Panc1 (cell line): ENCODE measurements around the gene MEIOSIN. TPM values are rescaled to one million over a fixed set of nuclear protein-coding genes. Genes with fewer than 3 reads are reported as not detected.

ENCODE experiments used
- ATAC-seq: fragments of 200-7000 bp; cut with Tn5 transposase; 2 replicates; pipeline ENCODE4 v1.9.1; 2020; ENCODE audit warnings: mild to moderate bottlenecking, moderate library complexity
- BruUV-seq: library from RNA; stranded (reverse); fragments of 400-500 nt; replicated peaks from 2 replicates; lab custom pipeline; 2021; lab: Mats Ljungman, UMichigan
- CTCF ChIA-PET: fragments of 300-600 bp; sonication (Branson Sonifier 250); formaldehyde crosslinking; loops from one replicate; lab custom pipeline; 2022; ENCODE audit warnings: antibody characterized with exemption; lab: Charles Lee
- POLR2A ChIA-PET: fragments of 300-600 bp; sonication (Branson Sonifier 250); formaldehyde crosslinking; loops from one replicate; lab custom pipeline; 2022; ENCODE audit warnings: antibody characterized with exemption; lab: Charles Lee
- DNase-seq: peaks from one replicate; pipeline ENCODE4 v3.0.0-alpha.2; 2010; ENCODE audit warnings: low read depth, low spot score
- H3K27ac ChIP-seq: 2 replicates; pipeline ENCODE4 v1.5.1; 2011; ENCODE audit warnings: mild to moderate bottlenecking, low read length, inconsistent platforms
- H3K27me3 ChIP-seq: fragments of 200-500 bp; sonication (Bioruptor generic); 2 replicates; pipeline ENCODE4 v1.6.0; 2014; ENCODE audit warnings: low read length, inconsistent platforms; ENCODE audit not compliant: control insufficient read depth, insufficient read depth
- H3K36me3 ChIP-seq: fragments of 200-500 bp; sonication (Bioruptor generic); 2 replicates; pipeline ENCODE4 v1.5.1; 2014; ENCODE audit warnings: inconsistent platforms, mild to moderate bottlenecking, low read length, moderate library complexity; ENCODE audit not compliant: control insufficient read depth, insufficient read depth
- H3K4me1 ChIP-seq: 2 replicates; pipeline ENCODE4 v1.5.1; 2011; ENCODE audit warnings: inconsistent platforms, mild to moderate bottlenecking, low read length, moderate library complexity; ENCODE audit not compliant: control insufficient read depth, insufficient read depth
- H3K4me3 ChIP-seq, 2 experiments: 2 replicates each; pipeline ENCODE4 v1.5.1; 2011 to 2012; ENCODE audit warnings: low read depth in 2 of 2, low read length in 2 of 2, mild to moderate bottlenecking in 2 of 2, inconsistent platforms in 1 of 2, moderate library complexity in 1 of 2
- H3K9me3 ChIP-seq: fragments of 200-500 bp; sonication (Bioruptor generic); 2 replicates; pipeline ENCODE4 v1.5.1; 2014; ENCODE audit warnings: low read depth, mild to moderate bottlenecking, inconsistent platforms, low read length, moderate library complexity; ENCODE audit not compliant: control insufficient read depth, insufficient read depth
- CTCF ChIP-seq: fragments of 450-650 bp; IDR thresholded peaks from 2 replicates; pipeline ENCODE4 v1.5.1; 2017; ENCODE audit warnings: mild to moderate bottlenecking
- POLR2AphosphoS5 ChIP-seq: IDR thresholded peaks from 2 replicates; pipeline ENCODE4 v1.6.1; 2012; ENCODE audit warnings: mild to moderate bottlenecking, low read depth, low read length, moderate library complexity
- REST ChIP-seq, 2 experiments: IDR thresholded peaks; 2 replicates each; pipeline ENCODE4 v1.6.1; 2011 to 2012; ENCODE audit warnings: low read depth in 2 of 2, control low read depth in 1 of 2, low read length in 1 of 2, mild to moderate bottlenecking in 1 of 2, moderate library complexity in 1 of 2; ENCODE audit not compliant: insufficient read depth in 1 of 2
- SIN3A ChIP-seq: IDR thresholded peaks from 2 replicates; pipeline ENCODE4 v1.6.1; 2012; ENCODE audit warnings: low read depth, mild to moderate bottlenecking, low read length, moderate library complexity, borderline replicate concordance; ENCODE audit not compliant: insufficient read depth
- TCF7L2 ChIP-seq: IDR thresholded peaks from 2 replicates; pipeline ENCODE4 v1.6.1; 2011; ENCODE audit warnings: mild to moderate bottlenecking, low read depth, low read length, inconsistent platforms
- in situ Hi-C: cut with HindIII; loops from 2 replicates; pipeline ENCODE4 v1.10.0; 2016; ENCODE audit warnings: low sequenced_read_pairs, low pct_unique_long_range_greater_than_20kb
- intact Hi-C: fragments of 100-400 bp; cut with micrococcal nuclease; formaldehyde crosslinking; loops from one replicate; pipeline ENCODE4 v1.10.0; 2022; ENCODE audit not compliant: unreplicated experiment
- total RNA-seq: library from RNA; stranded (reverse); gene quantifications from one replicate; pipeline ENCODE4 v1.2.1, GENCODE V29; 2021; ENCODE audit not compliant: unreplicated experiment

Gene MEIOSIN
- total RNA-seq, 1 experiment from 2014 or later, result not detected

- POLR2A ChIA-PET, result interaction anchor here (0.5 to 1.6 kb wide), 7 partner anchors 12 to 129 kb away, joined by 3 to 8 read pairs (median 5); partner anchors contain the start of gene DMPK
- intact Hi-C loops, result no loop called here
- ATAC-seq (peak; percentile 78), DNase-seq (no peak)
- no TSS peak for BruUV-seq
- Histone ChIP-seq H3K27ac (peak overlapping the region; percentile 83; the same call in 1 of the 2 replicates), H3K4me1 (peaks cover 30% of the 10 kb centered on the region), H3K36me3 (no peaks in the 10 kb centered on the region; the same call in 1 of the 2 replicates), H3K4me3 (peak overlapping the region; percentile 45 to 53), H3K9me3 (no peaks in the 10 kb centered on the region), H3K27me3 (no peaks in the 10 kb centered on the region)
- TF ChIP-seq POLR2AphosphoS5, result peak; percentile 75
- TF ChIP-seq TCF7L2, result no peak
- no peak for TF ChIP-seq REST (IDR thresholded peaks at IDR 0.05; ENCODE audit: insufficient read depth in 1 of 2, low read depth in 2 of 2, low read length in 1 of 2)
- TF ChIP-seq SIN3A, result 0 out of 2 replicates have a peak, but pooled peaks have one; percentile 38
- TF ChIP-seq CTCF, result peak; percentile 78
- CTCF ChIA-PET, result interaction anchor here (0.5 to 2.1 kb wide), 8 partner anchors 29 to 509 kb away, joined by 3 to 13 read pairs (median 3); no protein-coding TSS in a partner anchor
- in situ Hi-C loops, result no loop called here
These were observed 37.2 kb downstream of the MEIOSIN start for GRCh38 chr19:45770192-45771101.

DNA sequence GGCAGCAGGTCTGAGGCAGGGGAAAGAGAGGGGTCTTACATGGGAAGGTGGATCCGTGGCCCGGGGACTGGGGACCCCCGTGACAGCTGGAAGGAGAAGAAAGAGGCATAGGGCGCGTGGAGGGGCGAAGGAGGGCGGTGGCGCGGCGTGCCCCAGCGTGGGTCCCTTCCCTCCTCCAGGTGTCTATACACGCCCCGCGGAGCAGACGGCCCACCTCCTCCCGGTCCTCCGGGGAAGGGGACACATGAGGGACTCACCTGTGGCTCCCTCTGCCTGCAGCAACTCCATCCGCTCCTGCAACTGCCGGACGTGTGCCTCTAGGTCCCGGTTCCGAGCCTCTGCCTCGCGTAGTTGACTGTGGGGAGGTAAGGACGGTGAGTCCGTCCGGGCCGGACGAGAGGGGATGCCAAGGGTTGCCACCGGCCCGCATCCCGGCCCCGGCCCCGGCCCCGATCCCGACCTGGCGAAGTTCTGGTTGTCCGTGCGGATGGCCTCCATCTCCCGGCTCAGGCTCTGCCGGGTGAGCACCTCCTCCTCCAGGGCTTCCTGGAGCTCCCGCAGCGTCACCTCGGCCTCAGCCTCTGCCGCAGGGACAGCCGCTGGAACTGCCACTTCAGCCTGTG is 38.2 kb downstream of the MEIOSIN start:
- Histone ChIP-seq H3K27me3 (no peaks in the 10 kb centered on the region), H3K9me3 (no peaks in the 10 kb centered on the region), H3K27ac (peak overlapping the region; percentile 72; the same call in 1 of the 2 replicates), H3K4me3 (peak overlapping the region; percentile 27 to 31; a peak in 3 of 4 replicates), H3K36me3 (no peaks in the 10 kb centered on the region; the same call in 1 of the 2 replicates), H3K4me1 (peaks cover 20% of the 10 kb centered on the region)
- ATAC-seq (no peak), DNase-seq (no peak)
- intact Hi-C loops, result no loop called here
- TF ChIP-seq CTCF (0 out of 2 replicates have a peak, but pooled peaks have one; percentile 8), REST (IDR thresholded peaks at IDR 0.05; ENCODE audit: insufficient read depth in 1 of 2, low read depth in 2 of 2, low read length in 1 of 2) (no peak), TCF7L2 (no peak), SIN3A (0 out of 2 replicates have a peak, but pooled peaks have one; percentile 37), POLR2AphosphoS5 (peak; percentile 25; the same call in 1 of the 2 replicates)
- ChIA-PET POLR2A (interaction anchor here (0.5 to 0.6 kb wide), 2 partner anchors 11 to 22 kb away, joined by 4 to 8 read pairs; partner anchors contain the start of gene DMPK), CTCF (no interaction called here)
- BruUV-seq, result no TSS peak
- in situ Hi-C loops, result no loop called here
